ENCODE data around the gene NTSR1. TPM values are rescaled to one million over a fixed set of nuclear protein-coding genes. Genes with fewer than 3 reads are reported as not detected.

NTSR1 gene
- total and polyA plus RNA-seq, 2 of the 8 experiments (the other 6 are each of a cell fraction or from before 2014, with no cell fraction given) = 0.53 to 0.89 TPM

DNA sequence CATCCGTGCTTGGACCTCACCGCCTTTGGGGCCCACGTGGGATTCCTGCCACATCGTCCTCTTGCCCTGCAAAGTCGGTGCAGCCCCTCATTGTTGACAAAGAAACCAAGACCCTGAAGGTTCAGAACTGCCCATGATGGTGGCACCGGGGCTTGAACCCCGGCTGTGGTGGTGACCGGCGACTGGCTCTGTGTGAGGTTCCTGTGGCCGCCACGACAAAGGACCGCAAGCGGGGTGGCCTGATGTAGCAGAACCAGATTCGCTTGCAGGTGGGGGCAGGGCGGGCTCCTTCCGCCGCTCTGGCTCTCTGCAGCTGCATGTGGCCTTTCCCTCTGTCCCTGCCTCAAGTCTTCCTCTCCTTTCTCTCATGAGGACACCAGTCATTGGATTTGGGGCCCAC, 37.6 kb upstream of the NTSR1 start (continued):
- TF ChIP-seq EZH2 (IDR thresholded peaks at IDR 0.05; ENCODE audit: low read depth, low read length, severe bottlenecking) = no peak
